GM21529 (cell line): Measurements from ENCODE around the gene OR9A4.
"Not testable (repeated sequence)": the region's sequence is repeated elsewhere in the genome, so short reads cannot be mapped to it uniquely, and the experiment has no call there.

ENCODE experiments used
- ATAC-seq: cut with Tn5 transposase; IDR thresholded peaks from one replicate; pipeline ENCODE4 v1.9.1; 2021; ENCODE audit not compliant: unreplicated experiment

Gene OR9A4, protein sequence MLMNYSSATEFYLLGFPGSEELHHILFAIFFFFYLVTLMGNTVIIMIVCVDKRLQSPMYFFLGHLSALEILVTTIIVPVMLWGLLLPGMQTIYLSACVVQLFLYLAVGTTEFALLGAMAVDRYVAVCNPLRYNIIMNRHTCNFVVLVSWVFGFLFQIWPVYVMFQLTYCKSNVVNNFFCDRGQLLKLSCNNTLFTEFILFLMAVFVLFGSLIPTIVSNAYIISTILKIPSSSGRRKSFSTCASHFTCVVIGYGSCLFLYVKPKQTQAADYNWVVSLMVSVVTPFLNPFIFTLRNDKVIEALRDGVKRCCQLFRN

DNA sequence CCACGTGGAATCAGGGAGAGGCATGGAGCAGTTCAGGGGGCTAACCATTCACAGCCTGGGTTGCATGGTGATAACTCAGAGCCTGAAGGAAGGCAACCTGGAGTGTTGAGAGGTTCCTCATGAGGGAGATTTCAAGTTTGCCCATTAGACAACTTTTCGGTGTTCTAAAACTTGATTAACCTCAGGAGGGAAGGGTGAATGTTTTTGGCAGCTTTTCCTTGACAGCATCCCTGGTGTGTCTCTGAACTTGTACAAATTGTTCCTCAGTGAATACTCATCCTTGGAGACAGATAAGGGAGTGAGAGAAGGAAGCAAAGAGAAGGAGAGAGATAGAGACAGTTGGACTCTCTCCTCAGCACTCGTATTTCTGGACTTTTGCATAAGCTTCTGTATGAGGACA, at the start of gene OR9A4:
OR9A4 (plus strand) TSS at position 301 of the 400 bp plus-strand sequence. CDS start 2,477 bp downstream, outside the sequence.
- no peak for ATAC-seq

DNA sequence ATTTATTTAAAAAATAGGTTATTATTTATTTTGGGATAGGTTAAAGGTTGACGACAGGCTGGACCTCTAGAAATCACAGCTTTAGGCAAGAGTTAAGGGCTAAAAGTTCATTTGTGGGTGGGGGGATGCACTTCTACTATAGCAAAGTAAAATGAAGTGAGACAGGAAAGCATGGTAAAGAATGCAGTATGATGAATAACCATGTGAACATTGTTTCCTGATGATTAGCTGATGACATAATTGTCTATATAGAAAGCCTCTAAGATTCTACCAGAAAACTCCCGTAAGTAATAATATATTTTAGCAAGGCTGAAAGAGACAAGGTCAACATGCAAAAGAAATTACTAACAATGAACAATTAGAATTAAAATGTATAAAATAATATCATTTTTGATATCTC, 49.2 kb upstream of the OR9A4 start:
- no peak for ATAC-seq

DNA sequence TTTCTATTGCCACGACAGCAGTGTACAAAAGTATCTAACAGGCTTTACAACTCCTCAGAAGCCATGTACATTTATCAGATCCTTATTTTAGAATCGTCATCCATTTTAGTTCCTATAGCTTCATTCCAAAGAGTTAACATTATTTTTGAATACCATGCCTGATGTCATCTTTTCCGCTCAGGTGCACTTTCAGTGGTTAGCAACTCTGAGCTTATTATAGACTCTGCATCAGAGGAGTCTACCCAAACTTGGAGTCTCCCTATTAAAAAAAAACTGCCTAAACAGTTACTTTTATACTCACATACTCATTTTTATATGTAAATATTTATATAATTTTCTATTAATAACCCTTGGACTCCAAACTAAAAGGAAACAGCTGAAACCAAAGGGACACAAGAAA, 43.3 kb upstream of the OR9A4 start:
- no peak for ATAC-seq

DNA sequence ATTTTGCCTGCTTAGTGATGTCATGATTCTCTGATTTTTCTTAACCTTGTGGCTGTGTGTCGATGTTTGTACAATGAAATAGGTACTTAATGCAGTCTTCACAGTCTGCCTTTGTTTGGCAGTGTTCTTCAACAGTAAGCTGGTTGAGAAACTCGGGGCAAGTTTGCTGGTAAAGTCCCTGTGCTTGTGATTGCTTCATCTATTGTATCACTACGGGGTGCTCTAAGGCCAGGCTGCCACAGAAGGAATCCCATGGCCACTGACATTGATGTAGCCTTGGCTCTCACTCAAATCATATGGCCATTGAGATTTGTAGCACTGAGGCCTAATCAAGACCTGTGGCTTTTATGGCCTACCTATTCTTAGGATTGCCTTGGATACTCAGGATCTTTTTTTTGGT, 41.4 kb upstream of the OR9A4 start:
- ATAC-seq, result no peak

DNA sequence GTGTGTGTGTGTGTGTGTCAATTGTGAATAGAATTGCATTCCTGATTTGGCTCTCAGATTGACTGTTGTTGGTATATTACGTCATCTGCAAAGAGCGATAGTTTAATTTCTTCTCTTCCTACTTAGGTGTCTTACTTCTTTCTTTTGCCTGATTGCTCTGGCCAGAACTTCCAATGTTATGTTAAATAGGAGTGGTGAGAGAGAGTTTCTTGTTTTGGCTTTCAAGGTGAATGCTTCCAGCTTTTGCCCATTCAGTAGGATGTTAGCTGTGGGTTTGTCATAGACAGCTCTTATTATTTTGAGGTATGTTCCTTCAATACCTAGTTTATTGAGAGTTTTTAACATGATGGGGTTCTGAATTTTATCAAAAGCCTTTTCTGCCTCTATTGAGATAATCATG, 40.7 kb upstream of the OR9A4 start:
- ATAC-seq, result no peak

DNA sequence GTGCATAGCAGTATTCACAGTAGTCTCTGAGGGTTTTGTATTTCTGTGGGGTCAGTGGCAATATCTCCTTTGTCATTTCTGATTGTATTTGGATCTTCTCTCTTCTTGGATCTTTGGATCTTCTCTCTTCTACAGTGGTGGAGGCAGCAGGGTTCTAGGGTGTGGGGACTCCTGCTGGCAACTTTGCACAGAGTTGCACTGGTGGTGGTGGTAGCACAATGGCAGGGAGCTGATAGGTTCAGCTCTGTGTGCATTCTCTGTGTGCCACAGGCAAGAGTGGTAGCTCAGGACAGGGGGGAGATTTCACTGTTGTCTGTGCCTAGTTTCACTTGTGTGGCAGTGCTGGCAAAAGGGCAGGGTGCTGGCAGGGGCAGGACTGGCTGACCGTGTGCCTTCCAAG, 39.8 kb upstream of the OR9A4 start:
- ATAC-seq, result no peak

DNA sequence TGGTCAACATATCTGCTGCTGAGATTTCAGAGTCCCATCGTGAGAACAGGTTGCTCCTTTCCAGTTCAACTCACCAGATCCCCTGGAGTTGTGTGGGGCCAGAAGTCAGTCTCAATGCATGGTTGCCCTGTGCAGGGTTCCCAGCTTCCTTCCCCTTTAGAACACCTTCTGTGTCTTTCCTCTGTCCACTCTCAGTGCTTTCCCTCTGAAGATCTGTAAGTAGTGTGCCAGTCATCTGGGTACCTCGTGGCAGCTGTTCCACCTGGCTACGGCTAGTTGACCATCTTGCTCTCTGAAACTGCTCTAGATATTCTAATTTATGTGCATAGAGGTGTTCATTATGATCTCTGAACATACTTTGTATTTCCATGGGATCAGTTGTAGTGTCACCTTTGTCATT, 38.8 kb upstream of the OR9A4 start:
- no peak for ATAC-seq

DNA sequence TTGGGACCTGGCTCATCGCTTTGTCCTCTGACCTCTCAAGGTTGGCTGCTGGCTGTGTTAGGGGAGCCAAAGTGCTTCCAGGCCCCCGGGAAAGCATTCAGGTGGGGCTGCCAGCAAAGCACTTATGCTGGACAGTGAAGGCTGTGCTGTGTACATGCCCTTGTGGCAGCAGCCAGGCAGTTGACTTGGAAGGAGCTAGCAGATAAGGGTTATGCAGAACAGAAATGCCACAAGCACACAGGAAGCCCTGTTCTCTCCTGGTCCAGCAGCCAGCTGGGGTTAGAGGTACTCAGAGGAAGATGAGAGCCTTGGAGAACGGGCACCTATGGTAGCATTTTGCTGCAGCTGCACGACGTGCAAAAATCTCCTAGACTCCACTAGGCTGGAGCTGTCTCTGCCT, 35.2 kb upstream of the OR9A4 start:
- no peak for ATAC-seq

DNA sequence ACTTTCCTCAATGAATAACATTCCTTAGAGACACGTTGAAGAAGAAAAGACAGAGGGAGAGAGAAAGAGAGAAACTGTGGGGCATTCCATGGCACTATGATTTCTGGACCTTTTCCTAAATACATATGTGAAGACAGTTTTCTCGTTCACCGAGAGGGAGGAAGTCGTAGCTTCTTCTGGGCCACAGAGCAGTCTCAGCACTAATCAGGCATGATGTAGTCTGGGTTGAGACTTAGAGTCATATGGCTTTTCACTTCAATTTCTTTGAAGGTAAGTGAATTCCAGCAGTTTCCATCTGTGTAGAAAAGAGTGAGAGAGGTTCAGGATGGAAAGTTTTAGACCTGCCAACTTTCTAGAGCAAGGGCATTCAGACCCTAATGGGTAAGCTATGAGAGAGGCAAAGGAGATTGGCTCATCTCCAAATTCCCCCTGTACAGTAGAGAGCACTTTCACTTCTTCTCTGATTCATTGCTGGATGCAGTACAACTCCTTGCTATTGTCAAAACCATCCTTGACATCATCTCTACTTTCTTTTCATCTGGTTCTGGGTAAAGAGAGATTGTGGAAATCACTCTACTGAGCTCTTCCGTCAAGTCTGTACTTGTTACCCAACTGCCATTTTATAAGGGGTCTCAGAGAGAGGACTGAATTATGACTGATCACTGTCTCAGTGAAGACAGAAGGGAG, 31.5 kb upstream of the OR9A4 start:
- ATAC-seq, result peak; percentile 82

DNA sequence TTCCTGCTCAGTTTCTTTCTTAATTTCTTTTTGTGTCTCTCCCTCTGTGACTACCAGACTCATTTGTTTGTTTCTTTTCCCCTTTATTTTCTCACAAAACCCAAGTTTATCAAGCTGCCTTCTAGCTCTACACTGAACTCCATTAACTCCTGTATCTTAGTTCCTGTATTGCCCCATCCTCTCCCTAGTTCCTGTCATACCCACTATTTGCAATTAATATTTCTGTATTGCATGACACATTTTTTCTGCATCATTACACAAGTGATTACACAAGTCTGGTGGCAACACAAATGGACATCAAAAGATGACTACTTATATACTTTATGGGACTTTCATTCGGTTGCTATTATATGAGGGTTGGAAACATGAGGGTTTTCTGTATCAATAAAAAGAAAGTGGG, 26.9 kb upstream of the OR9A4 start:
- no peak for ATAC-seq

DNA sequence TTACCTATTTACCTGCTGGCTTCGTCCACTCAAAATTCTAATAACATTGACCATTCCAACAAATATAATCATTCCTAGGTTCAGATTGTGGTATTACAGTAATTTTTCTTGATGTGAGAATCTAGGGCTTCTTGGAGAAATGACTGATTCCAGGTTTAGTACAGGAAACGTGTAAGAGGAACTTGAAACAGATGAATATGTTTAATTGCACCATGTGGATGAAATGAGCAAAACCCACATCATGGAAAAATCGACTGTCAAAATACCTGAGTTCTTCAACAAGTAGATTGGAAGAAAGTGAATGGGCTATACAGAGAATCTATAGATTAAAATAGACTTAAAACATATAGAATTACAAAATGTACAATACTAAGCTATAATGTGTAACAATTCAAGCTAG, 24.9 kb upstream of the OR9A4 start:
- ATAC-seq, result no peak

DNA sequence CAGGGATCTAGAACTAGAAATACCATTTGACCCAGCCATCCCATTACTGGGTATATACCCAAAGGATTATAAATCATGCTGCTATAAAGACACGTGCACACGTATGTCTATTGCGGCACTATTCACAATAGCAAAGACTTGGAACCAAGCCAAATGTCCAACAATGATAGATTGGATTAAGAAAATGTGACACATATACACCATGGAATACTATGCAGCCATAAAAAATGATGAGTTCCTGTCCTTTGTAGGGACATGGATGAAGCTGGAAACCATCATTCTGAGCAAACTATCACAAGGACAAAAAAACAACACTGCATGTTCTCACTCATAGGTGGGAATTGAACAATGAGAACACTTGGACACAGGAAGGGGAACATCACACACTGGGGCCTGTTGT, 16.8 kb upstream of the OR9A4 start:
- ATAC-seq, result not testable (repeated sequence)

DNA sequence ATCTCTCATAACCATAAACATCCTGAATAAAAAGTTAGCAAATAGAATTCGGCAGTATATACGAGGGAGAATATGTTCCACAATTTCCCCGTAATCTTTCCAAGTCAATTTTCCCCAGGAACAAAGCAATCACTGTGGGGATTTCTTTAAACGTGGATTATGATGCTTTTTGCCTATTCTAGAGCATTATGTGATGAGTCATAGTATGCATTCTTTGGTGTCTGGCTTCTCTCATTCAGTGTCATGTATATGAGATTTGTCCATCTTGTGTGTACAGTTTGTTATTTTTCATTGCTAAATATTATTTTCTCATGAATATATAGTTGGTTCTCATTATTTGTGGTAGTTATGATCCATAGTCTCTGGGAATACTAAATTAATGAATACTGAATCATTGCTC, 9.9 kb upstream of the OR9A4 start:
- ATAC-seq, result no peak

DNA sequence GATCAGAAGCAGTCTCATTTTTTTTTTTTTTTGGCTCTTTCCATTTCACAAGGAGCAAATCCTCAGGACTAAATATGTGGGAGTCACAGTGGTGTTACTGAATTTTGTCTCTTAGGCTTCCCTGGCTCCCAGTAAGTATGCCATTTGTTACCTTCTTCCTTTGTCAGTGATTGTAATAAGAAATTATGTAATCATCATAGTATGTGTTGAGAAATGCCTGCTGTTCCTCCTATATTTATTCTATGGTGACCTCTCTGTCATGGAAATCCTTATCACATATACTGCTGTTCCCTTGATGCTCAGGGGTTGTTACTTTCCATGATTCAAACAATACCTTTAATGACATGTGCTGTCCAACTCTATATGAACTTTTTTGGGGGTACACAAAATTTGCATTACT, 4.8 kb upstream of the OR9A4 start:
- no peak for ATAC-seq

DNA sequence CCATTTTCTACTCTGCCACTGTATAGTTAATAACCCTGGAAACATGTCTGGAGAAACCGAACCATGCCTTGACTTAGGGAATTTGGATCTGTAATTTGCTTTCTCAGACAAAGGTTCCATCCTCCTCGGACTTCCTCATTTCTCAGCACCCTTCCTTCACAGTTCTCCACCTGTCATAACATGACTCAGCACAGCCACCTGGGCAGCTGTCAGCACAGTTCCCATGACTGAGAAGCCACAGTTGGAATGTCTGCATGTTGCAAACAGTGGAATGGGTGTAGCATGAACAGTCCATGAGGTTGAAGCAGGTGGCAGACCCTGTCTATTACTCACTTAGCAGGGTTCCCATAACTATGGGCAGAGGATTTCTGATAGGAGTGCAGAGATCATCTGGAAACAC, 634 bp upstream of the OR9A4 start:
- ATAC-seq, result peak; percentile 55

DNA sequence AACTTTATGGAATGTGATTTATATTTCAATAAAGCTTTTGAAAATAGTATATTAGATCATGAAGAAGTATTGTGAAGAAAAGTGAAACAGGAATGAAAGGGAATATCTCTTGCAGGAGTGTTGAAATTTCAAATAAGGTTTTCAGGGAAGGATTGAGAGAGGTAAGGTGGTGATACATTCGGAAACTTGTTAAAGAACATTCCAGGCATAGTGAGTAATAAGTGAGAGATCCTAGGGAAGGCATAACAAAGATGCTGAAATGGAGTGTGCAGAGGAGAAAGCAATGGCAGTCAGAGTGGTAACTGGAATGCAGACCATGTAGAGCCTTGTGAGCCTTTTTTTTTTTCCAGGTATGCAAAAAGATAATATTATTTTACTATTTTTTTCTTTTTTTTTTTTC, 4.1 kb downstream of the OR9A4 start:
- ATAC-seq, result no peak

DNA sequence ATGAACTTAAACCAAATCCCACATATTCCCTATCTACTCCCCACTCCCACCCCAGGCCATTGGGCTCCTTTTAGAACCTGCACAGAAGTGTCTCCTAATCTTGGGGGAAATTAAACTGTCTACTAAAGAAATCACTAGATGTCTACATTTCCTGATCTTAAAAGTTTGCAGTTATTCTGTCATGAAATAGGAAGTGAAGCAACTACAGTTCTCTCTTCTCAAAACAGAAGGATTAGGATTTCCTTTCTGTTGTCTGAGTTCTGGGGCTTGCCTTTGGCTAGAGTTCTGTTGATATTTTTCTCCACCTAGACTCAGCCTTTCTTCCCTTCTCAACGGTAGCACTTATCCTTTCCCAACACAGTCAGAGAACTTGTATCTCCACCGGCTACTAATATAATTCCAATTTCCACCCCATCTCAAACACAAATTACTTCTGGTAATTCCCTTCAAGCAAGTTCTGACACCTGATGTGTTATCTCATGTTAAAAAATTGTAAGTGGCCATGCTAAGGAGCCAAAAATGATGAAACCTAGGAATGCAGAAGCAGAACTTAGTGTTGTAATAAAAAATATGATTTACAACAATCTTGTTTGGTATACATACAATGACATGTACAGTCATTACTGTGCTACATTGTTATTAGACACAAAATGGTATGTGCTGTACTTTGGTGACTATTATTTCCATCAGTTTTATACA, 12.1 kb downstream of the OR9A4 start:
- ATAC-seq, result no peak

DNA sequence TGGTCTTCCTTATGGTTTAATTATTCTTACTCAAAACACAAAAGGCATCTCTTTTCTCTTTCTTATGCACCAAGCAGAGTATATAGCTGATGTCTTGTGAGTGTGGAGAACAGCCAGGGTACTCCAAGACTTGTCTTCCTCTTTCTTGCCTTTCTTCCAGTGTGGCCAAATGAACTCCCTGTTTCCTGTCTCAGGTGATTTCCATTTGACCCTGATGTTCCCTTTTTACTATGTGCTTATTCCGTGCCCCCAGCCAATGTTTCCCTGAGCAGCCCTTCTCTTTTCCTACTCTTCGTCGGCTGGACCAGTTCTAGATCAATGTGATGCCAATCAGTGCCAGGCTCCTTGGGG, 12.6 kb downstream of the OR9A4 start:
- no peak for ATAC-seq

DNA sequence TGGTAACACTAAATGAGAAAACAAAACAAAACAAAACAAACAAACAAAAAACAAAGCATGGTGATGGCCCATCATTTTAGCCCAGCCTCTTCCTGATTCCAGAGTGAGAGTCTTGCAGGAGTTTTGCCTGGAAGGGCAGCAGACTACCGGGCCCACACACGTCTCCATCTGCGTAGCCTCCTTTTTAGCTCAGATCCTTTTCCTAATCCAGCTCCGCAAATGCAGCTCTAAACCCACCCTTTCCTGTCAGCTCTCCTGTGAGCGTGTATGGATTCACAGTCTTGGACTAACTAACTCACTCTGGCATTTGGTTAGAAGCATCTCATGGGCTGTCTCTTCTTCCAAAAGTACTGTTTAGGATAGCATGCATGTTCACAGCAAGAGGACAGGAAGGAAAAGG, 14.0 kb downstream of the OR9A4 start:
- no peak for ATAC-seq

DNA sequence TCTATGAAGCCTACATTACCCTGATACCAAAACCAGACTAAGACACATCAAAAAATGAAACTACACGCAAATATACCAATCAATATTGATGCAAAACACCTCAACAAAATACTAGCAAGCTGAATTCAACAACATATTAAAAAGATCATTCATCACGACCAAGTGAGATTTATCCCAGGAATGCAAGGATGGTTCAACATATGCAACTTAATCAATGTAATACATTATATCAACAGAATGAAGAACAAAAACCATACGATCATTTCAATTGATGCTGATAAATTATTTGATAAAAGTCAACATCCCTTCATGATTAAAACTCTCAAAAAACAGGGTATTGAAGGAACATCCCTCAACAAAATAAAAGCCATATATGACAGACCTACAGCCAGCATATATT, 24.9 kb downstream of the OR9A4 start:
- ATAC-seq, result no peak

DNA sequence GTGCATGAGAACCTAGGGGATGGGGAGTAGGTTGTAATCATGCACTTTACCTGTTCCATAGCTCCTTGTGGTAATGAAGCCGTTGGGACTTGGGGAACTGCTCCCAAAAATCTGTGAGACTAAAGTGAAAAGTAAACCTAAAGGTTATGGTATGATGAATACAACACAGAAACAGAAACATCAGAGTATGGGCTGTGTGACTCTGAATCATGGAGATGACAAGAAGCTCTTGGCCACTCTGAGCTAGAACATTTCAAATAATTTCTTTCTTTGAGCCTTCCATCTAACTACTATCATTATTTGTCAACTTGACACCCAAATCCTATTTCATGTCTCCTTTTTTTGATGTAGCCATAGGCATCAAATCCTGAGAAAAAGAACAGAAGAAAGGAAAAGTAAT, 27.6 kb downstream of the OR9A4 start:
- no peak for ATAC-seq

DNA sequence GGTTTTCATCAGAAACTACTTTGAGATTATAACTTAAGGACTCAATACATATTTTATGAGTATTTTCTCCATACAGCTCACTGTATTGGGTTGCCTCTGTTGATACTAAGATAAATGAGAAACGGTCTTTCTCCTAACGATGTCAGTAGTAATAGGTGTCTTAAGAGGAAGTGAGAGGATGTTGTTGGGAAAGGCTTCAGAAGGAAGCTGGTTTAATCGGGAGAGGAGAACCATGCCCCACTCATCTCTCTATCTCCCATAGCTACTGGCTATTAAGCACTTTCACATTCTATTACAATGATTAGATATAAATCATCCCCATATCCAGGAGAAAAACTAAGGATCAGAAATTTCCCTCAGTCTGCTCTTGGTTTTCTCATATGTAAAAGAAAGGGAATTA, 28.6 kb downstream of the OR9A4 start:
- ATAC-seq, result no peak
